Ramos (cell line): ENCODE results near the gene TPPP.

Experiments used
- in situ Hi-C: fragments of 300-500 bp; cut with MboI; formaldehyde crosslinking; loops from one replicate; pipeline ENCODE4 v1.14.3; 2022; ENCODE audit warnings: low sequenced_read_pairs; ENCODE audit not compliant: unreplicated experiment

Gene TPPP

GRCh38 chr5:612498-613424 is 80.4 kb downstream of the TPPP start:
- in situ Hi-C loops, result no loop called here

DNA sequence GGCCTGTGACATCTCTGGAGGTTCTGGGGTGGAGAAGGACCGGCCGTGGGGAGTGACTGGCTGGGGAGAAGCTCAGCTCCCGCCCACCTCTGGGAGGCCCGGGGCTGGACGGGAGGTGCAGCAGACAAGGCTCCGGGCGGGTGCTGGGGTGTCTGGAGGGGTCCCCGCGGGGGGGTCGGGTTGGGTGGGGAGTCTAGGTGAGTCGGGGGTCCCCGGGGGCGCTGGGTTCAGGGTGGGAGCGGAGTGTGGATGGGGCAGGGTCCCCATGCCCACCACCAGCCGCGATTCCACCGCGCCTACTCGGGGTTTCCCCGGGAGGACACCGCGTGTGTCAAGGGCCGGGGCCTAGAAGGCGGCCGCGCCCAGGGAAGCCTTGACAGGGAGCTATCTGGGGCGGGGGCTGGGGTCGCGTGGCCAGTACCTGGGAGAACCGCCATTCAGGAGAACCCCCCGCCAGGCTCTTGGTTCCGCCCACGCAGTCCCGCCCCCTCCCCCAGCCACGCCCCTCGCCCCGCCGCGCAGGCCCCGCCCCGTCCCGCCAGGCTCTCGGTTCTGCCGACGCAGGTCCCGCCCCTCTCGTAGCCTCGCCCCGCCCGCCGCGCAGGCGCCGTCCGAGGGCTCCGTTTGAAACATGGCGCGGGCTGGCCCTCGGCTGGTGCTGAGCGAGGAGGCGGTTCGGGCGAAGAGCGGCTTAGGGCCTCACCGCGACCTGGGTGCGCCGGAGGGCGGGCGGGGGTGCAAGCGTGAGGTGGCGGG is 81.2 kb downstream of the TPPP start, which contains the start of gene CEP72:
TSS of gene CEP72 (plus strand) at position 610 of the 756 bp plus-strand sequence. CDS start at position 632, 22 bp downstream.
- in situ Hi-C loops, result no loop called here

DNA sequence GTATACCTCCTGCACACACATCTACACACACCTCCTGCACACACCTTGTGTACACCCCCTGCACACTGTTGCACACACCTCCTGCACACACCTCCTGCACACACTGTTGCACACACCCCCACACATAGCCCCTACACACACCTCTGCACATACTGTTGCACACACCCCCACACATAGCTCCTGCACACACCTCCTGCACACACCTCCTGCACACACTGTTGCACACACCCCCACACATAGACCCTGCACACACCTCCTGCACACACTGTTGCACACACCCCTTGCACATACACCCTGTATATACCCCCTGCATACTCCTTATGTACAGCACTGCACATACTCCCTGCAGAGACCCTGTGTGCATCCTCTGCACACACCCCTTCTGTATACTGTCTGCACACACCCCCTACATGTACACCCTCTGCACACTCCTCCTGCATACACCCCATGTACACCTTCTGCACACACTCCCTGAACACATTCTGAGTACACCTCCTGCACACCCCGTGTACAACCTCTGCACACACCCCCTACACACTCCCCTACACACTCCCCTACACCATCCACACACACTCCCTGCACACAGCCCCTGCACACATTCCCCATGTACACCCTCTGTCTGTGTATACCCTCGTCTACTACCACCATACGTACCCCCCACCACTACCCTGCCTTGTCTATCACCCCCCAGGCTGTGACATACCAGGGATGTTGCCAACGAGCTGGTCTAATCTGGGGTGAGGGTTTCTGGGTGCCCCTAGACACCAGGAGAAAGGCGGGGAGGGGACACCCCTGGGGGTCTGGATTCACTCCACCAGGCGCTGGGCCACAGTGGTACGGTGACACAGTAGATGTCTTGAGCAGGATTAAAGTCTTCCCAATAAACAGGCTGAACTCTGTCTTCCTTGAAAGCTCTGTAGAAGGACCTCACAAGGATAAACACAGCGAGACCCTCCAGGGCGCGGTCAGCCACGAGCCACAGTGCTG is 82.1 kb downstream of the TPPP start:
- in situ Hi-C loops, result no loop called here

- in situ Hi-C loops, result no loop called here
Observed at GRCh38 chr5:610011-610743, 83.0 kb downstream of the TPPP start.
